Left renal cortex interstitium (tissue), 4 donors: ENCODE measurements around the gene CACNA2D3. TPM values are rescaled to one million over a fixed set of nuclear protein-coding genes. Genes with fewer than 3 reads are reported as not detected.

Source experiments
- DNase-seq, 4 donors: peaks; one replicate each; pipeline ENCODE4 v3.0.0-alpha.2; 2013; ENCODE audit warnings: low read depth in 4 of 4, low spot score in 2 of 4, missing footprints in 1 of 4
- polyA plus RNA-seq, 4 donors: library from polyadenylated mRNA; unstranded; fragments of 120-200 nt; gene quantifications; one replicate each; pipeline ENCODE4 v1.2.1, GENCODE V29; 2013; ENCODE audit not compliant: insufficient read length in 4 of 4

Gene CACNA2D3
- polyA plus RNA-seq, 4 donors = 1.2 to 2.1 (median 1.5) TPM

- DNase-seq = no peak
Measured at GRCh38 chr3:54856271-54856670, 733.9 kb downstream of the CACNA2D3 start.

DNA sequence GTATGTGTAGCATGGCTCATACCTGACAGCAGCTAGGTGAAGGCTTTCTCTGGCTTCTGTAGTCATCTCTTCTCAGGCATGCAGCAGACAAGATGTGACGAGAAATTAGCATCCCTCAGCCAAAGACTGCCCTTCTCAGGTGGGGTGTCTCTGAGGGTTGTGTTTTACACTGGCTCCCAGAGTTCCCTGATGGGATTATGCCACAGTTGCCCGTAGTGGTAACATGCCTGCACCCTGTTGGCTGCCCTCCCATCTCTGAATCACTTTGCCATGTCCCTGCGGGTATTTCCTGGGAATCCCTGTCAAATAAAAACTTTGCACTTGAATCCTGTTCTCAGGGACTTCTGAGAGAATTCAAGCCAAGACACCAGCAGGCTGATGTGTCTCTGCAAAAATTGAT lies 735.0 kb downstream of the CACNA2D3 start:
- no peak for DNase-seq

DNA sequence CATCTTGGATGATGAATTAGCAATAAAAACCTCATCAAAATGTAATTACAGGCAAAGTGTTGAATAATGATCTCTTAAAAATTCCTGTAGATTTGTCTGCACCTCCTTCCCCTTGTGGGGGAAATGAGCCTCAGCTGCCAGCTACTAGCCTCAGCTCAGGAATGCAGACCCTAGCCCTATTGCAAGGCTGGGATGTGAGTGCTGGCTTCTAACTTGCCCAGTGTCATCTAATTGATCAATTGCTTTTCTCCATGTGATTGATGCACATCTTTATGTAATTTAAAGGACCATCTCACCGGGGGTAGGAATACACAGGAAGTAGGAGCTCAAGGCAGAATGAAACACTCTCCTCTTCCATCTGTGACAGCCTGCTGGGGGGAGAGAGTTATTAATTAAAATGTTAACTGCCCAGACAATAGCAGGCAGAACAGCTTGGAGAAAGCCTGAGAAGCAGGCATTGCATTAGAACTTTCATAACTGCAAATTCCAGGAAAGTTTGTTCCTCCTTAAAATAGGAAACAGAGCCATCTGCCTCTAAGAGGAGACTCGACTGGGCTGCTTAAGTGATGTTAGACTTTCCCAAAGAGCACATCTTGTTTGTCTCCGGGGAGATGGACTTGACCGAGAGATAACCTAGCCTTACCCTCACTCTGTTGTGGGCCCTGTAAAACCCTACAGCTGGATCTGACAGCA lies 735.9 kb downstream of the CACNA2D3 start:
- no peak for DNase-seq

GRCh38 chr3:54859184-54859583 lies 736.8 kb downstream of the CACNA2D3 start:
- no peak for DNase-seq

DNA sequence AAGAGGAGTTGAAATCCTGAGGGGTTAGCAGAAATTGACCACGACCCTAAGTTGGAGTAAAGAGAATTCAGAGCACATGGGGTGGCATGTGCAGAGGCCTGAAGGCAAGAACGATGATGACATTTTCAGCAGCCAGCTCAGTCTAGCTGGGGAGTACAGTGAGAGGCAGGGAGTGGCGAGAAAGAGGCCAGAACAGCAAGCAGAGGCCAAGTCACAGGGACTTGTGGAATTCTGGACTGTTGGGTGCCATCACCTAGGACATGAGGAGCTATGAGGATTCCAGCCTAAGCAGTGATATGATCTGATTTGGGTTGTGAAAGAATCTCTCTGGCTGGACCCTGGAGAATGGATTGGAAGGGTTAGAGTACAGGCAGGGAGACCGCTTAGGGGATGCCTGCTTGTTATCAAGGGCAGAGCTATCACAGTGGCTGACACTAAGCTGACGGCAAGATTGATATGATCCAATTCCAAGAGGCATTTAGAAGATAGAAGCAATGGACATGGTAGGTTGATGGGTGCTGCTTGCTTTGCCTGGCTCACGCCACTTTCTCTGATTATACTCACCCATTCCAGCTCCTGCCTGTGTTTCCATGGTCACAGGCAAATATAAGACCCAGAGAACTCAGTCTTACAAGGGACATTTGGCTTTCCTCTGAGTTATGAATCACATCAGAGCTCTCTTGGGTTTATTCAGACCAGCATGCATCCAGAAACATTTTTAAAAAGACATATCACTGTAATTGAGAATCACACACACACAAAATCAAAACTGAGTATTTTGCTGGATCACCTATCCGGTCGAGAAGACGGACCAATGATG lies 739.1 kb downstream of the CACNA2D3 start:
- DNase-seq = no peak

DNA sequence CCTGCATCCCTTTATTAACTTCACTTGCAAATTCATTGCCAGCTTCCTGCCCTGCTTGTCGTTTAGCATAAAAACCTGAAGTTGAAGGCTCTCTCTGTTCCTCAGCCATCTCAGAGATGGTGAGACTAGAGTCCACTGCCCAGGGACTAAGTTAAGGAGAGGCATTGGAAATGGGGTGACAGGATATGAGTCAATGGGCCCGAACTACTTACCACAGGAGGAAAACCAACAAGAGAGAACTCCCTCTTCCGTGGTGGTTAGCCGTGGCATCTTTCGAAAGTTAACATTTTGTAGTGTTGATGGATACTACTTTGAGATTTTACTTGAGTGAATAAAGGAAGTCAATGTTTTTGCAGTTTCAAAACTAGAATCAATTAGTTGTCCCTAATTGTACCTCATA lies 740.2 kb downstream of the CACNA2D3 start:
- no peak for DNase-seq

DNA sequence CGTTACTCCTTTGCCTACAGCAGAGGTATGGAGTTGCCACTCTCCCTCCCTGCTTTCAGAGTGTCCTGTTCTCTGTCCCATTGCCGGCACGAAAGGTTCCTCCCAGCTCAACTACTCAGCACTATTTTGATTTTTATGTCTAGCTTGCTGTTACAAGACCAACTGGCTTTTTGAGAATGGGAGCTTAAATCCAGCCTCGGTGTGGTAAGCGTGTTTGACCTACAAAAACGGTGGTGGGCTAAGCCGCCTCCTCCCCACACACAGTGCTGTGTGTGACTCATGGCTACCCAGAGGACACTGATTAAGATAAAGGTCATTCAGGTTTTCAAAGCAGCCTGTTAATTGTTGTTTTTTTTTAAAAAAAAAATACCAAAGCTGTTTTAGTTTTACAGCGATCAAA lies 741.0 kb downstream of the CACNA2D3 start:
- no peak for DNase-seq

GRCh38 chr3:54863786-54864185 lies 741.4 kb downstream of the CACNA2D3 start:
- DNase-seq = no peak

DNA sequence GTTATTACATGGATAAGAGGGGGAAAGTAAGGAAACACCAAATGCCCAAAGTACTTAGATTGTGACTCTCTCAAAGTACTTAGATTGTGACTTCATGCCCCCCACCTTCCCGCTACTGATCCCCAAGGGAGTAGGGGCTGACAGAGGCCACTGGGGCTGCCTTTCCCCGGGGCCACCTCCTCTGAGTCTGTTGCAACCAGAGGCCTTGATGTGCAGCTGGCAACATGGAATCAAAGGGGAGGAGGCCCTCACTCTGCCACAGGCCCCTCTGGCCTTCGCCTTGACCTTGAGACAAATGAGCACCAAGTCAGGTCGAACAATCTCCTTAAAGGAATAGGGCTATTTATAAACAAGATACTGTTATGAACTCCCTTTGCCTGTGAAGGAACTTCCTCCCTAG lies 743.0 kb downstream of the CACNA2D3 start:
- no peak for DNase-seq

- DNase-seq = no peak
Measured at GRCh38 chr3:54866251-54866650, 743.9 kb downstream of the CACNA2D3 start.

- DNase-seq = no peak
Measured at GRCh38 chr3:54870423-54870822, 748.1 kb downstream of the CACNA2D3 start.

DNA sequence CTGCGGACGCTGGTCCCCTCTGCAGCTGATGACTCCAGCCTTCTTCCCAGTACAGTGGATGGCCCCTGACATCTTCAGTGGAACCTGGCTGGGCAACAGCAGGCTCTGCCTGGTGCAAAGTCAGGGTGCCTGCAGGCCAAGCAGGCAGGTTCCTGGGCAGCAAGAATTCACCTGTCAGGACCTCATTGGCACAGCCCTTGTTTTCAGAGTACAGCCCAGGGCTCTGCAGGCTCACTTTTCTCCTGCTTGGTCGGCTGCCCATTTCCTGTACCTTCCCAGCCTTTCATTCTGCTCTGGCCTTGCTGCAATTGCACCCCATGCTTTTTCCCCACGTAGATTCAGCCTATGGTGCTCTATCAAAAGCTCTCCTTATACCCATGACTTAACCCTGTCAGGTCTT lies 749.5 kb downstream of the CACNA2D3 start:
- DNase-seq = no peak

DNA sequence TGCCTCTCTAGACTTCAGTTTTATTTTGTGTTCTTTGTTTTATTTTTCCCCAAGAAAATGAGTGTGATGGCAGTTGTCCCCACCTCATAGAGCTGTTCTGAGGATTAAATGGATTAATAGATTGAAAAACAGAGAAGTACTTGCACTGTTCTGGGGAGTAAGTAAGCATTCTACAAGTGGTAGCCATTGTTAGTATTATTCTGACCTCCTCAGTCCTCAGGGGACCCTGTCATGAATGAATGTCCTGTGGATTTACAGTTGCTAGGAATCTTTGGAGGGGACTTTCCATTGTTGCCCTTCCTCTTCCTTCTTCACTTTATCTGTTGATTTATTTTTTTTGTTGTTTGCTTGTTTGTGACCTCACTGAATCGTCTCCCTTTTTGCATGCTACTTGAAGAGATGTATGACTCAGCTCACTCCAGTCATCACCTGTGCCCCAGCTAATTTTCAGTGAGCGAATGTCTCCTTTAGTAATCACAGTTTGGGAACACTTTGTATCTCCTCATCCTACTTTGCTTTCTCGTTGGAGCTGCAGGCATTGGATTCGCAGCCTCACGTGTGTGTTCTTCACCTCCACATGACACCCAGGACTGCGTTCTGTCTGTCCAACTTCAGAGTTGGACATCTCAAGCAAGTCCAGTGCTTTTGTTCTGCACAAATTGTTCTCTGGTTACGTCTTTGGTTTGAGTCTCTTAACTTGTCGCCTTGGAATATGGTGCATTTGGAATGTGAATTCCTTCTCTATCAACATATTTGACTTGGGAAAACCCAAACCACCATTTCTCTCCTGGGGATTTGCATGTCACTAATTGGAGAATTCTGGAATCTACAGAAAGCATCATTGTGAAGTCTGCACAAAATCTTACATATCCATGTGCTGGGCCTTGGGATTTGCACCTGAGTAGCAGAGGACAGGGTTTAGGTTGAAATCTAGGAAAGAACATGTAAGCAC lies 751.0 kb downstream of the CACNA2D3 start:
- no peak for DNase-seq

- DNase-seq = no peak
Measured at GRCh38 chr3:54874816-54875556, 752.6 kb downstream of the CACNA2D3 start.

DNA sequence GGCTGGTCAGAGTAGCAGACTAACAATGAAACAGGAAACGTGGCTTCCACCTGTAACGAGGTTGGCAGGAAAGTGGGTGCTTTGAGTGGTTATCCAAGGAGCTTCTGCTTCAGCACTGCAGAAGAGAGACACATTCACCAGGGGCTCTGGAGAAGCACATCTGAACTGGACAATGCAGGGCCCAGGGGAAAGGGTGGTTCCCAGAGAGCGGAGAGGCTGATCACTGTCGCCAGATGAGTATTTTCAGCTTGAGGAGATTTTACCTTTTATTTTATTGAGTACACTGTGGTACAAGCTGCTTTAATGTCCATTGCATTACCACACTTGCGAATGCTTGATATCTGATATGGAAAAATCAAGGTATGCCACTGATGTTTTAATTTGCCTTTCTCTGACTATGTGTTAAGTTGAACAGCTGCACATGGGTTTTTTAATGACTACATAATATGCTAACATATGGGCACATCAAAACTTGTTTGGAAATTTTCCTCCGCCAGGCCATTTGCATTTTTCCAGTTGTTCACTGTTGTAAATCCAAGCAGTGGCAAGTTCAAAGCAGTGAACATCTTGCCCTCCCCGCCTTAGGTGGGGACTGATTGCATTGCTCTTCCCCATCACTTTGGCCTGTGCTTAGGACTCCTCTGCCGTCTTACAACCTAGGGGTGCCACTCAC lies 753.4 kb downstream of the CACNA2D3 start:
- DNase-seq = no peak

DNA sequence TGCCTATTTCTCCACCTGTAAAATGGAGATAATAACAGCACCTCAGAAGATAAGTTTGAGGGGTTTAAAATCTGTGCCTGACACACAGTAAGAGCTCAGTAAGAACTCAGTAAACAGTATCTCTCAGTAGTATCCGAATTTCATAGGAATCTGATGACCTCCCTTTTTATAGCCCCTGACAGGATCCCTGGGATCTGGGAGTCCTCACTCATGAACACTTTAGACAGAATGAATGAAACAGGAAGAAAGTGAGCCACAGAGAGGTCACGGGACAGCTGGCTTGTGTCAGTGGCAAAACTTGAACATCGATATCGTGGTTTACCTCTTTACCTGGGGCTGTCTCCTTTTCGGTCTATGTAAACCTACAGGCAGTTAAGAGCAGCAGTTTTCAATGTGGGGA lies 754.3 kb downstream of the CACNA2D3 start:
- no peak for DNase-seq

GRCh38 chr3:54877730-54878129 lies 755.4 kb downstream of the CACNA2D3 start:
- no peak for DNase-seq

DNA sequence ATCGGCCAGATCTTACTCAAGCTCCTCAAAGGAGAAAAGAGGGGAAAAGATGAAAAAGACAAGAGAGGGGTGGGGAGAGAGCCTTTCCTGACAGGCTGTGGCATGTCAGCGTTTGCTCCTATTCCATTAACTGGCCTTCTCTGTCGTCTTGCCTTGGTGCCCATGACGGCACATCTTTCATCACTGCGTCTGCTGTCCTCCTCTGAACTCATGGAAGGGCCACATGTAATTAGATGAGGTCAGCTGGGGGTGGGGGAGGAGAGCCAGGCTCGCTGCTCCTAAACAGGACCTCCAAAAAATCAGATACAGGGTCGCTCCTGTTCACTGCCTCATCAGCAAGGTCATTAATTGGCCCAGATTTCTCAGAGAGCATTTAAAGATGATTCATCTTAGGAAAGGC lies 755.8 kb downstream of the CACNA2D3 start:
- DNase-seq = no peak

DNA sequence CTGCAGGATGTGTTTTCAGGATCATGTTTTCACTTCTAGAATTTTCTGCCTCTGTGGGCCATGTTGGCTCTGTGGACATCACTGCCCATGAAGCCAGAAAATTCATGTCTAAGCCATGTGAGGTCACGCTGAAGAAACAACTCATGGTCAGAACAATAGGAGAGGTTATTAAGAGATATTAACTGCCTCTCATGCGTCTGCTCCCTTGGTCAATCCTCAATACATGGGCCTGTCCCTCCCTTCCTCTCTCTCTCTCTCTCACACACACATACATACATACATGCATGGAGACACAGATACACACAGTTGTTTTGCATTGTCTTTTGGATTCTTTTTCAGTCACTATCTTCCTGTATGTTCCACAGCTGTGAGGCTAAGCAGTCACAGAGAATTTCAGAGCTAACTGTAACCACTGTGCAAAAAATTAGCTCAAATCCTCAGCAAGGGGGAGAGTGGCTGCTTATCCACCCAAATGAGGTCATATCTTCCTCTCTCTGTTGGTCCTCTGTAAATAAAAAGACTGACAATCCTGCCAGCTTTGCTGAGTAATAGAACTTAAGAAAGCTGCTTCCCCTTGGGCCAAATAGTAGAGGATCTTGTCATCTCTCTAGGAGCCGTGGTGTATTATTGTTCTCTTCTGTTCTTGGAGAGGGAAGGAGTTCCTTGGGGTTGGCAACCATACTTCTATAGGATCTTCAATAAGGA lies 759.9 kb downstream of the CACNA2D3 start:
- no peak for DNase-seq
